ENCODE results near the gene XPO1.

XPO1 gene

GRCh38 chr2:61538920-61539520, 864 bp upstream of the XPO1 start:
- no peaks in the 10 kb centered on the region for H3K27me3 ChIP-seq (ENCODE audit: insufficient read depth, low read length, poor library complexity)
- peak overlapping the region; percentile 31 for H3K18ac ChIP-seq (ENCODE audit: low read length)
- H2BK120ac ChIP-seq (ENCODE audit: low read depth, low read length): no peak overlapping the region
- no peaks in the 10 kb centered on the region for H3K36me3 ChIP-seq (ENCODE audit: control insufficient read depth, insufficient read depth, low read length)
- H3K4me2 ChIP-seq (ENCODE audit: low read length): peak overlapping the region; percentile 69
- H3K9ac ChIP-seq (ENCODE audit: low read length): peak overlapping the region; percentile 89
- H2AK5ac ChIP-seq (ENCODE audit: low read length): peak overlapping the region; percentile 89
- no peak overlapping the region for H3K4ac ChIP-seq (ENCODE audit: low read depth, low read length)
- peak overlapping the region; percentile 93 for H4K8ac ChIP-seq (ENCODE audit: low read depth, low read length)
- peak overlapping the region; percentile 74 for H2BK5ac ChIP-seq (ENCODE audit: low read length)
- peak overlapping the region; percentile 72 for H3K23ac ChIP-seq (ENCODE audit: low read length)
- peak overlapping the region; percentile 91 for H3K56ac ChIP-seq (ENCODE audit: low read length)
- no peaks in the 10 kb centered on the region for H3K79me1 ChIP-seq (ENCODE audit: low read length)
- DNase-seq: peak; percentile 69
- H3K79me2 ChIP-seq (ENCODE audit: control insufficient read depth, insufficient read depth, low read length): peaks cover 36% of the 10 kb centered on the region
- peak overlapping the region; percentile 19 for H3K4me3 ChIP-seq (ENCODE audit: low read length)
- H3K4me1 ChIP-seq (ENCODE audit: control insufficient read depth, low read depth, low read length): peaks cover 3% of the 10 kb centered on the region
- no CpG with 5 or more reads among the region's 19 CpGs for WGBS (ENCODE audit: extremely low coverage, insufficient coverage, low lambda C conversion rate)
- no peak overlapping the region for H2BK15ac ChIP-seq (replicated peaks; ENCODE audit: low read depth)
- H4K5ac ChIP-seq (ENCODE audit: low read length): peak overlapping the region; percentile 56
- peak overlapping the region; percentile 85 for H3K27ac ChIP-seq (ENCODE audit: low read depth, low read length)

GRCh38 chr2:61537950-61538199, 281 bp downstream of the XPO1 start:
- peak overlapping the region; percentile 41 for H2AK5ac ChIP-seq (ENCODE audit: low read length)
- H3K4ac ChIP-seq (ENCODE audit: low read depth, low read length): peak overlapping the region; percentile 100
- H3K9ac ChIP-seq (ENCODE audit: low read length): peak overlapping the region; percentile 99
- no peak overlapping the region for H3K4me2 ChIP-seq (ENCODE audit: low read length)
- no peaks in the 10 kb centered on the region for H3K27me3 ChIP-seq (ENCODE audit: insufficient read depth, low read length, poor library complexity)
- H2BK15ac ChIP-seq (replicated peaks; ENCODE audit: low read depth): no peak overlapping the region
- peak overlapping the region; percentile 99 for H3K18ac ChIP-seq (ENCODE audit: low read length)
- peak overlapping the region; percentile 99 for H3K4me3 ChIP-seq (ENCODE audit: low read length)
- peak overlapping the region; percentile 83 for H3K23ac ChIP-seq (ENCODE audit: low read length)
- no CpG with 5 or more reads among the region's 15 CpGs for WGBS (ENCODE audit: extremely low coverage, insufficient coverage, low lambda C conversion rate)
- no peak overlapping the region for H4K5ac ChIP-seq (ENCODE audit: low read length)
- no peak overlapping the region for H4K8ac ChIP-seq (ENCODE audit: low read depth, low read length)
- H3K79me2 ChIP-seq (ENCODE audit: control insufficient read depth, insufficient read depth, low read length): peaks cover 41% of the 10 kb centered on the region
- peak overlapping the region; percentile 98 for H3K56ac ChIP-seq (ENCODE audit: low read length)
- H3K27ac ChIP-seq (ENCODE audit: low read depth, low read length): peak overlapping the region; percentile 95
- peaks cover 3% of the 10 kb centered on the region for H3K4me1 ChIP-seq (ENCODE audit: control insufficient read depth, low read depth, low read length)
- H3K79me1 ChIP-seq (ENCODE audit: low read length): no peaks in the 10 kb centered on the region
- H2BK5ac ChIP-seq (ENCODE audit: low read length): peak overlapping the region; percentile 81
- H2BK120ac ChIP-seq (ENCODE audit: low read depth, low read length): peak overlapping the region; percentile 82
- no peaks in the 10 kb centered on the region for H3K36me3 ChIP-seq (ENCODE audit: control insufficient read depth, insufficient read depth, low read length)
- DNase-seq: no peak

GRCh38 chr2:61537277-61537949, 743 bp downstream of the XPO1 start:
- no CpG with 5 or more reads among the region's 52 CpGs for WGBS (ENCODE audit: extremely low coverage, insufficient coverage, low lambda C conversion rate)
- peaks cover 3% of the 10 kb centered on the region for H3K4me1 ChIP-seq (ENCODE audit: control insufficient read depth, low read depth, low read length)
- H3K79me2 ChIP-seq (ENCODE audit: control insufficient read depth, insufficient read depth, low read length): peaks cover 45% of the 10 kb centered on the region
- peak overlapping the region; percentile 67 for H2BK5ac ChIP-seq (ENCODE audit: low read length)
- no peak for DNase-seq
- peak overlapping the region; percentile 98 for H3K56ac ChIP-seq (ENCODE audit: low read length)
- peak overlapping the region; percentile 83 for H3K23ac ChIP-seq (ENCODE audit: low read length)
- no peaks in the 10 kb centered on the region for H3K36me3 ChIP-seq (ENCODE audit: control insufficient read depth, insufficient read depth, low read length)
- H2BK120ac ChIP-seq (ENCODE audit: low read depth, low read length): peak overlapping the region; percentile 82
- H3K27me3 ChIP-seq (ENCODE audit: insufficient read depth, low read length, poor library complexity): no peaks in the 10 kb centered on the region
- no peak overlapping the region for H4K5ac ChIP-seq (ENCODE audit: low read length)
- H3K4ac ChIP-seq (ENCODE audit: low read depth, low read length): peak overlapping the region; percentile 100
- H3K4me2 ChIP-seq (ENCODE audit: low read length): no peak overlapping the region
- peak overlapping the region; percentile 41 for H2AK5ac ChIP-seq (ENCODE audit: low read length)
- peak overlapping the region; percentile 99 for H3K18ac ChIP-seq (ENCODE audit: low read length)
- H4K8ac ChIP-seq (ENCODE audit: low read depth, low read length): peak overlapping the region; percentile 67
- peak overlapping the region; percentile 99 for H3K9ac ChIP-seq (ENCODE audit: low read length)
- H3K27ac ChIP-seq (ENCODE audit: low read depth, low read length): peak overlapping the region; percentile 95
- no peak overlapping the region for H2BK15ac ChIP-seq (replicated peaks; ENCODE audit: low read depth)
- H3K79me1 ChIP-seq (ENCODE audit: low read length): no peaks in the 10 kb centered on the region
- peak overlapping the region; percentile 99 for H3K4me3 ChIP-seq (ENCODE audit: low read length)

- H3K9ac ChIP-seq (ENCODE audit: low read length): peak overlapping the region; percentile 99
- H3K4me1 ChIP-seq (ENCODE audit: control insufficient read depth, low read depth, low read length): peaks cover 3% of the 10 kb centered on the region
- H2BK5ac ChIP-seq (ENCODE audit: low read length): peak overlapping the region; percentile 60
- H2BK120ac ChIP-seq (ENCODE audit: low read depth, low read length): peak overlapping the region; percentile 82
- peak overlapping the region; percentile 99 for H3K18ac ChIP-seq (ENCODE audit: low read length)
- no peaks in the 10 kb centered on the region for H3K36me3 ChIP-seq (ENCODE audit: control insufficient read depth, insufficient read depth, low read length)
- peaks cover 49% of the 10 kb centered on the region for H3K79me2 ChIP-seq (ENCODE audit: control insufficient read depth, insufficient read depth, low read length)
- no peak overlapping the region for H4K5ac ChIP-seq (ENCODE audit: low read length)
- no CpG with 5 or more reads among the region's 26 CpGs for WGBS (ENCODE audit: extremely low coverage, insufficient coverage, low lambda C conversion rate)
- DNase-seq: peak; percentile 99
- H3K4me2 ChIP-seq (ENCODE audit: low read length): peak overlapping the region; percentile 55
- peak overlapping the region; percentile 98 for H3K56ac ChIP-seq (ENCODE audit: low read length)
- H3K27me3 ChIP-seq (ENCODE audit: insufficient read depth, low read length, poor library complexity): no peaks in the 10 kb centered on the region
- H3K23ac ChIP-seq (ENCODE audit: low read length): no peak overlapping the region
- H3K79me1 ChIP-seq (ENCODE audit: low read length): no peaks in the 10 kb centered on the region
- peak overlapping the region; percentile 95 for H3K27ac ChIP-seq (ENCODE audit: low read depth, low read length)
- H2BK15ac ChIP-seq (replicated peaks; ENCODE audit: low read depth): no peak overlapping the region
- peak overlapping the region; percentile 67 for H4K8ac ChIP-seq (ENCODE audit: low read depth, low read length)
- H2AK5ac ChIP-seq (ENCODE audit: low read length): no peak overlapping the region
- H3K4me3 ChIP-seq (ENCODE audit: low read length): peak overlapping the region; percentile 99
- H3K4ac ChIP-seq (ENCODE audit: low read depth, low read length): peak overlapping the region; percentile 100
These were observed 1.4 kb downstream of the XPO1 start for GRCh38 chr2:61536572-61537276.

- no peaks in the 10 kb centered on the region for H3K79me1 ChIP-seq (ENCODE audit: low read length)
- no peak overlapping the region for H4K8ac ChIP-seq (ENCODE audit: low read depth, low read length)
- H2BK15ac ChIP-seq (replicated peaks; ENCODE audit: low read depth): no peak overlapping the region
- H3K4me3 ChIP-seq (ENCODE audit: low read length): peak overlapping the region; percentile 99
- peaks cover 5% of the 10 kb centered on the region for H3K4me1 ChIP-seq (ENCODE audit: control insufficient read depth, low read depth, low read length)
- peak overlapping the region; percentile 55 for H3K4me2 ChIP-seq (ENCODE audit: low read length)
- H3K18ac ChIP-seq (ENCODE audit: low read length): no peak overlapping the region
- H3K79me2 ChIP-seq (ENCODE audit: control insufficient read depth, insufficient read depth, low read length): peaks cover 54% of the 10 kb centered on the region
- H4K5ac ChIP-seq (ENCODE audit: low read length): no peak overlapping the region
- no peaks in the 10 kb centered on the region for H3K36me3 ChIP-seq (ENCODE audit: control insufficient read depth, insufficient read depth, low read length)
- peak overlapping the region; percentile 95 for H3K27ac ChIP-seq (ENCODE audit: low read depth, low read length)
- H2BK120ac ChIP-seq (ENCODE audit: low read depth, low read length): no peak overlapping the region
- H2BK5ac ChIP-seq (ENCODE audit: low read length): no peak overlapping the region
- DNase-seq: no peak
- H3K9ac ChIP-seq (ENCODE audit: low read length): peak overlapping the region; percentile 99
- no peak overlapping the region for H3K23ac ChIP-seq (ENCODE audit: low read length)
- H3K27me3 ChIP-seq (ENCODE audit: insufficient read depth, low read length, poor library complexity): no peaks in the 10 kb centered on the region
- no peak overlapping the region for H2AK5ac ChIP-seq (ENCODE audit: low read length)
- H3K56ac ChIP-seq (ENCODE audit: low read length): peak overlapping the region; percentile 98
- no peak overlapping the region for H3K4ac ChIP-seq (ENCODE audit: low read depth, low read length)
- no CpG with 5 or more reads among the region's 9 CpGs for WGBS (ENCODE audit: extremely low coverage, insufficient coverage, low lambda C conversion rate)
These were observed 2.0 kb downstream of the XPO1 start for GRCh38 chr2:61536180-61536571.
